PFSK-1 (cell line): ENCODE results near the gene SEMA6D.

Experiments
- FOXP2 ChIP-seq: optimal IDR thresholded peaks from 2 replicates; pipeline ENCODE3; 2011; ENCODE audit warnings: borderline replicate concordance, control low read depth, inconsistent platforms; ENCODE audit not compliant: insufficient read depth; ENCODE audit errors: extremely low read length, extremely low read depth
- POLR2AphosphoS5 ChIP-seq: IDR thresholded peaks from 2 replicates; pipeline ENCODE4 v1.6.1; 2012; ENCODE audit warnings: low read depth, mild to moderate bottlenecking, control low read depth, low read length, moderate library complexity
- REST ChIP-seq, 2 experiments: IDR thresholded peaks; 2 replicates each; pipeline versions ENCODE4 v1.6.1 to v1.8.0; 2011 to 2012; ENCODE audit warnings: low read depth in 2 of 2, low read length in 2 of 2, control low read depth in 1 of 2, inconsistent platforms in 1 of 2, mild to moderate bottlenecking in 1 of 2, moderate library complexity in 1 of 2; ENCODE audit not compliant: insufficient read depth in 1 of 2
- SIN3A ChIP-seq: IDR thresholded peaks from 2 replicates; pipeline ENCODE4 v1.6.1; 2012; ENCODE audit warnings: mild to moderate bottlenecking, low read length, moderate library complexity, borderline replicate concordance; ENCODE audit not compliant: insufficient read depth
- TAF1 ChIP-seq: IDR thresholded peaks from 2 replicates; pipeline ENCODE4 v1.6.1; 2012; ENCODE audit warnings: low read length, control low read depth, borderline replicate concordance; ENCODE audit not compliant: insufficient read depth

Gene SEMA6D

GRCh38 chr15:47769166-47769565 lies 51.9 kb downstream of the SEMA6D start:
- TF ChIP-seq REST (IDR thresholded peaks at IDR 0.05; ENCODE audit: insufficient read depth in 1 of 2, low read depth in 2 of 2, low read length in 2 of 2) (no peak), SIN3A (no peak), POLR2AphosphoS5 (no peak), FOXP2 (no peak)

- TF ChIP-seq REST (IDR thresholded peaks at IDR 0.05; ENCODE audit: insufficient read depth in 1 of 2, low read depth in 2 of 2, low read length in 2 of 2) (no peak), TAF1 (no peak), FOXP2 (no peak), POLR2AphosphoS5 (no peak), SIN3A (no peak)
Observed at GRCh38 chr15:47773143-47773542, 55.8 kb downstream of the SEMA6D start.

- TF ChIP-seq SIN3A (no peak), REST (IDR thresholded peaks at IDR 0.05; ENCODE audit: insufficient read depth in 1 of 2, low read depth in 2 of 2, low read length in 2 of 2) (no peak), FOXP2 (no peak), TAF1 (no peak), POLR2AphosphoS5 (no peak)
Observed at GRCh38 chr15:47778263-47778770, 61.0 kb downstream of the SEMA6D start.

GRCh38 chr15:47780971-47781370 lies 63.7 kb downstream of the SEMA6D start:
- TF ChIP-seq FOXP2 (no peak), TAF1 (no peak), REST (IDR thresholded peaks at IDR 0.05; ENCODE audit: insufficient read depth in 1 of 2, low read depth in 2 of 2, low read length in 2 of 2) (no peak)

GRCh38 chr15:47781527-47781926 lies 64.2 kb downstream of the SEMA6D start:
- TF ChIP-seq REST (IDR thresholded peaks at IDR 0.05; ENCODE audit: insufficient read depth in 1 of 2, low read depth in 2 of 2, low read length in 2 of 2) (no peak), TAF1 (no peak), POLR2AphosphoS5 (no peak), SIN3A (no peak), FOXP2 (no peak)
